ENCODE data around the gene ARID3B.

Gene ARID3B

GRCh38 chr15:74605795-74606150 is 64.8 kb downstream of the ARID3B start:
- TF ChIP-seq CTCF (IDR thresholded peaks at IDR 0.05; ENCODE audit: low read depth, low read length) = no peak
- no peaks in the 10 kb centered on the region for H3K9me3 ChIP-seq
- peaks cover 11% of the 10 kb centered on the region for H3K4me1 ChIP-seq
- no peaks in the 10 kb centered on the region for H3K36me3 ChIP-seq
- H3K27me3 ChIP-seq = no peaks in the 10 kb centered on the region
- no peak for DNase-seq
- H3K4me3 ChIP-seq (ENCODE audit: low read depth, low read length) = no peak overlapping the region

- Histone ChIP-seq H3K4me3 (ENCODE audit: low read depth, low read length) (no peak overlapping the region), H3K36me3 (no peaks in the 10 kb centered on the region), H3K27me3 (no peaks in the 10 kb centered on the region), H3K9me3 (no peaks in the 10 kb centered on the region), H3K4me1 (peaks cover 14% of the 10 kb centered on the region)
- no peak for TF ChIP-seq CTCF (IDR thresholded peaks at IDR 0.05; ENCODE audit: low read depth, low read length)
- no peak for DNase-seq
These were observed 67.8 kb downstream of the ARID3B start for GRCh38 chr15:74608786-74609185.

DNA sequence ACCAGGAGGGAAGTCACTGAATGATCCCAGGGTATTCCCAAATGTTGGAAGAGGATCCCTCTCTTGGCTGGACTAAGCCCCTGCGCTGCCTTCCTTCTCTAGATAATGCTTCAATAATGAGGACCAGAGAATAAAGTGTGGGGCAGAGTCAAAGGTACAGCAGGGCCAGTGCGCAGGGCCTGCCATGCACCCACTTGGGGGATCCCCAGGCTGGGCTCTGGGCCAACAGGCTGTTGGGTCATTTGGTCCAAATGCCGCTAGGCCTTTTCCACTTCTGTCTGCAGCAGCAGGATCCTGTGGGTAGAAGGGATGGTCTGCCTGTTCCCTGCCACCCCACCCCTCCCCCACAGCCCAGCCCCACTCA is 68.9 kb downstream of the ARID3B start:
- Histone ChIP-seq H3K4me3 (ENCODE audit: low read depth, low read length) (no peak overlapping the region), H3K27me3 (no peaks in the 10 kb centered on the region), H3K4me1 (peaks cover 14% of the 10 kb centered on the region), H3K9me3 (no peaks in the 10 kb centered on the region), H3K36me3 (no peaks in the 10 kb centered on the region)
- DNase-seq = no peak
- TF ChIP-seq CTCF (IDR thresholded peaks at IDR 0.05; ENCODE audit: low read depth, low read length) = no peak

- TF ChIP-seq CTCF (IDR thresholded peaks at IDR 0.05; ENCODE audit: low read depth, low read length) = no peak
- H3K9me3 ChIP-seq = no peaks in the 10 kb centered on the region
- H3K36me3 ChIP-seq = no peaks in the 10 kb centered on the region
- peaks cover 14% of the 10 kb centered on the region for H3K4me1 ChIP-seq
- DNase-seq = peak; percentile 89
- no peaks in the 10 kb centered on the region for H3K27me3 ChIP-seq
- H3K4me3 ChIP-seq (ENCODE audit: low read depth, low read length) = no peak overlapping the region
These were observed 69.4 kb downstream of the ARID3B start for GRCh38 chr15:74610302-74610951.

DNA sequence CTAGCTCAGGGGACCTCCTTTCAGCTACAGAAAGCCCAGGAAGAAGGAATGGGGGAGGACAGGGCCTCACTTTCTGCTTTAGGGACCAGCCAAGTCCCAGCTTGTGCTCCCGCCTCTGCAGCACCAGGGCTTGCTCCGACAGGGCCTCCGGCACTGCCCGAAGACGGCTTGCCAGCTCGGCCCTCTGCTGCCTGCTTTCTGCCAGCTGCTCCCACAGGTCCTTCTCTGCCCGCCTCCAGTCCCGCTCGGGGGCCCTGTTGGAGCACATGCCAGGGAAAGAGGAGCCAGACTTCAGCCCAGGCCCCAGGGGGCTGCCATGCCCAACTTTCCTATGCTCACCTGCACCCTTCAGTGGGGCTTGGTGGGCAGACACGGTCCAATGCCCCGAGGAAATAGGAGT is 70.3 kb downstream of the ARID3B start:
- Histone ChIP-seq H3K27me3 (no peaks in the 10 kb centered on the region), H3K4me3 (ENCODE audit: low read depth, low read length) (no peak overlapping the region), H3K4me1 (peaks cover 14% of the 10 kb centered on the region), H3K9me3 (no peaks in the 10 kb centered on the region), H3K36me3 (no peaks in the 10 kb centered on the region)
- DNase-seq = no peak
- TF ChIP-seq CTCF (IDR thresholded peaks at IDR 0.05; ENCODE audit: low read depth, low read length) = no peak

- TF ChIP-seq CTCF (IDR thresholded peaks at IDR 0.05; ENCODE audit: low read depth, low read length) = no peak
- no peak overlapping the region for H3K4me3 ChIP-seq (ENCODE audit: low read depth, low read length)
- H3K36me3 ChIP-seq = no peaks in the 10 kb centered on the region
- DNase-seq = no peak
- peaks cover 16% of the 10 kb centered on the region for H3K4me1 ChIP-seq
- H3K27me3 ChIP-seq = no peaks in the 10 kb centered on the region
- no peaks in the 10 kb centered on the region for H3K9me3 ChIP-seq
These were observed 70.8 kb downstream of the ARID3B start for GRCh38 chr15:74611834-74612233.
